GM19351 (cell line): Measurements from ENCODE around the gene DNAI4.
"Not testable (repeated sequence)": the region's sequence is repeated elsewhere in the genome, so short reads cannot be mapped to it uniquely, and the experiment has no call there.

Source experiments
- ATAC-seq: cut with Tn5 transposase; IDR thresholded peaks from one replicate; pipeline ENCODE4 v1.9.1; 2021; ENCODE audit warnings: mild to moderate bottlenecking, moderate library complexity; ENCODE audit not compliant: unreplicated experiment

The DNAI4 gene

DNA sequence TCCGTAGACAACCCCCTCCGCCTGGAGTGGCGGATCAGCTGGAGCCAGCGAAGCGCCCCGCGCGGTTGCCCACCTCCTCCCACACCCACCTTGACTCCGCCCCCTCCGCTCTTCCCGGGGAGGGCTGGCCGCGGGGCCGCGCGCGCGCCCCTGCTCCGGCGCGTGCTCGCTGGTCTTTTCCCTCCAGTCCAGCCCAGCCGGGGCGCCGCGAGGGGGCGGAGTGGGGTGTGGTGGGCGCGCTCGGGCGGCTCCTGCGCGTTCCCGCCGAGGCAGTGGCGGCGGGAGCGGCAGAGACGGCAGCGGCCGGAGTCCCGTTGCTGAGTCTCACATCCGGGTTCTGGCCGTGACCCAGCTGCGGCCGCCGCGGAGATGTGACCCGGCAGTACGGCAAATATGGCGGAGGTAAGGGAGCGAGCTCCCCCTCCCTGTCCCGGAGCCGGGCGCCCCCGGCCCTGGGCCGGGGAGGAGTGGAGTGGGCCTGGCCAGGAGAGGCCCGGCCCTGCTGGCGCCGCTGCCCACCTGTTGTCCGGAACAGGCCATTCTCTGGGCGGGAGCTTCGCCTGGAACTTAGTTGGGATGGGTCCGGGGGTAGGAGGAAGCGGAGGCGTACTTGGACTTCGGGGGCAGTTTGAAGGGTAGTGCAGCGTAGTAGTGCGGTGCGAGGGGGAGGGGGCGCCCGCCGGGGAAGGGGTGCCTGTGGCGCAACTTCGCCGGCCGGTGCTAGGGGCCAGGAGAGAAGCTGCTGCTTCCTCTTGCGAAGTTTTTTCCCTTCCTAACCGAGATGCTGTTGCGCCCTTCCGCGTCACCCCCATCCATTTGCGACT, 5.6 kb upstream of the DNAI4 start:
- ATAC-seq, result peak; percentile 64

DNA sequence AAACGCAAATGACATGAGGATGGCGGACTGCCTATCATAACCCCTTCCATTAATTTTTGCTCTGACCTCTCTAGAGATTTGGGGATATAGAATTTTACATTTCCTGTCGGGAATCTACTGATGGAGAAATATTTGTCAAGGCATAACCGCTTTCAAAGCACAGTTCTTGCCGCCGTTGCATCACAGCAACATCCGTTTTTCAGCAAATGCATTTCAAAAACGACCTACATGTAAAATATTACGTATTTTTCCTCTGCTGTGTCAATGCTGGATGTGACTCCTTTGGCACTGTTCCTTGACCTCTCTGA, 5.0 kb upstream of the DNAI4 start:
- ATAC-seq, result no peak

DNA sequence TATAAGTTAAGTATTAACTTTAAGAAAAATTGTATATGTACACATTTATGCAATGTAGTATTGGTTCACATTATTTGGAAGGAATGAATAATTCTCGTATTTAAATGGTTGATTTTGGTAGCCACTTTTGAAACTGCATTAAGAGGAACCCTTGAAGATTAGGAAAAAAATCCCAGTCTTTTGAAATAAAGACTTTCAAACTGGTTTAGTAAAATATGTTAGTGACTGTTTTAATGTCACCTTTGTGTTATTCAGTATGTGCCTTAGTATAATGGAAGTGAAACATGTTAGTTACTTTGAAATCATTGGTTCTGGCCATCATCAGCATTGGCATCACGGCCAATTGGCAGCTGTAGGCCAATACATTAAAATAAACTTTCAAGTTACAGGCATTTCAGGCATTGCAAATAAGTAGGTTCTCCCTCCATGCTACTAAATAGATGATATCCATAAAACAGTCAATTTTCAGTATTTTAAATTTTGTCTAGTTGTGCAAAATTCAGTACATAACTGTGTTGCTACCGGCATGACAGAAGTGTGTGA, 4.6 kb upstream of the DNAI4 start:
- no peak for ATAC-seq

DNA sequence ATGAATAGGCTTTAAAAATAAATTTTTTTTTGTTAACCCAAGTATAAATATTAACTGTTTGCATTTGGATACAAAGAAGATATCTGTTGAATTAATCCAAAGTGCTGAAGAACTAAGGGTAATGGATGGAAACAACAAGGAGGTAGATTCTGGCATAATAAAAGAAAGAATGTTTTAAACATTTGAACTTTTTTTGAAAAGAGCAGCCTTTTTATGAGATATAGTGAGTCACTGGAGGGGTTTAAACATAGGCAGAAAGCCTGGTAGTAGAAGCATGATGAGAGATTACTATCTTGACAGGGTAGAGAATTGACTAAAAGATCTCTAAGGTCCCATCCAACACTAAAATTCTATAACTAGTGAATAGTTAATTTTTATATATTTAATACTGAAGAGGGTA, 2.9 kb upstream of the DNAI4 start:
- no peak for ATAC-seq

DNA sequence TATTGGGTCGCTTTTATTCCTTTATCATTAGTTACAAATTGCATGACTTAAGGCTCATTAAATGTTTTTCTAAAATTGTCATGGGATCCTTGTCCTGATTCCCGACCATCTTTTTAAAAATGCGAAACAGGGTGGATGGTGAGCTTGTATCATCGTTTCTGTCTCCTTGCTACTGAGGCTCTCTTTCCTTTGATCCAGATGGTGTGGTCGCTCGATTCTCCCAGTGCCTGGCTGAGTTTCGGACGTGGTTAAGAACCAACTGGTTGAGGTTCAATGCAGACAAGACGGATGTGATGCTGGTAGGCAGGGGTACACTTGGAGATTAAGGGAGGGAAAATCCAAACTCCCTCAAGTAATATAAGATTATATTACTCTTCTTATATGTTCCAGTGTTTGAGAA, 1.3 kb upstream of the DNAI4 start:
- ATAC-seq, result no peak

DNA sequence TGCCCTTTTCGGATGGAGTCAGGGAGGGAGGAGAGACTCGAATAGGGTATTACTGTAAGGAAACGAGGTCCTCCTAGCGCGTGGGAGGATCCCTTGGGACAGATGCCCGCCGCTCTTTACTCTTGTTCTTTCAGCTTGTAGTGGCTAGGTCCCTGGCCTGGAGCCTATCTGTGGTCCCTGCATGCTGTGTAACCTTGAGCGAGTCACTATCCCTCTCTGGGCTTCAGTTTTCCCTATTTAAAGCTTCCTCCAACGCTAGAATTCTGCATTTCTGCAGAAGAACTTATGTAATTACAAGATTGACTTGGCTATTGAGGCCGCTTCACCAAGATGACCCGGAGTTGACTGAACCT, 878 bp upstream of the DNAI4 start:
- peak; percentile 1 for ATAC-seq

DNA sequence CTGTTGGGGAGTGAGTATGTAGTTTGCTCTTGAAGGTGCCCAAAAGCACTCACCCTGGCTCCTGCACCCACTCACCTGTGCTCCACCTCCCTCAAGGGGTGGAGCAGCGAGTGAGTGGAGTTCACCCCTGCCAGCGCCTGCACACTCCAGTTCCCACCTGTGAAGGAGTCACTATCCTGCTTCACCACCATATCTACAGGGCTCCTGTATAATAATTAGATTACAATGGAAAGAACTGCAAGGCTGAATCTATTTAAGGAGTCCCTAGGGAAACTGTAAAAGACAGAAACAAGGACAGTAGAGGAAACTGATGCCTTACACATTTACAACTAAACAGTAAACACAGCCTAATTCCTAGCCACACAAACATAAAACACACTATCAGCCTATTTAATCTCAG, 4.1 kb downstream of the DNAI4 start:
- ATAC-seq, result no peak

DNA sequence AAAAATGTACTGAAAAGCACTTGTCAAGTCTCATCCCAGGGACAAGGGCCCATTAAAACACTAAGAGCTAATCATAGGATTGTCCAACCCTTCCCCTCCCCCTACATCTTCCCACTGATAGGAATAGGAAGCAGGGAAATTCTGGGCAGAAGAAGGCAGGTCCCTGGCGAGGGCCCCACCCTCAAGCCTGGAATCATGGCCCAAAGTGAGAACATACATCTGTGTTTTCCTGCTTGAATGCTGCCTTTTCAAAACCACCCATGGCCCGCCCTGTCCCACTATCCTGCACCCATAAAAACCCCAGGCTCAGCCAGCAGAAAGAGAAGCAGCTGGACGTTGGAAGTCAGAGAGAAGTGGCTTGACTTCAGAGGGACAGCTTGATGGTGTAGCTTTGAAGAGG, 4.8 kb downstream of the DNAI4 start:
- ATAC-seq, result no peak

DNA sequence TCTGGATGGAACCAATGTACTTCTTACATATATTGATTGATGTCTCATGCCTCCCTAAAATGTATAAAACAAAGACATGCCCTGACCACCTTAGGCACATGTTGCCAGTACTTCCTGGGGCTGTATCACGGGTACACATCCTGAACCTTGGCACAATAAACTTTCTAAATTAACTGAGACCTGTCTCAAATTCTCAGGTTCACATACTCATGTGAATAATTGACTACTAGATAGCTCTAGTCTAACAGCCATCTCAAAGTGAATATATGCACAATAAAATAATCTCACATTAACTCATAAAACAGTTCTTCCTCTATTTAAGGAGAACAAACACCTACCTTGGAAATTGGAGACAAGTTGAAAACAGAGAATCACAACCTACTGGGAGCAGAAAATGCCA, 5.6 kb downstream of the DNAI4 start:
- no peak for ATAC-seq

DNA sequence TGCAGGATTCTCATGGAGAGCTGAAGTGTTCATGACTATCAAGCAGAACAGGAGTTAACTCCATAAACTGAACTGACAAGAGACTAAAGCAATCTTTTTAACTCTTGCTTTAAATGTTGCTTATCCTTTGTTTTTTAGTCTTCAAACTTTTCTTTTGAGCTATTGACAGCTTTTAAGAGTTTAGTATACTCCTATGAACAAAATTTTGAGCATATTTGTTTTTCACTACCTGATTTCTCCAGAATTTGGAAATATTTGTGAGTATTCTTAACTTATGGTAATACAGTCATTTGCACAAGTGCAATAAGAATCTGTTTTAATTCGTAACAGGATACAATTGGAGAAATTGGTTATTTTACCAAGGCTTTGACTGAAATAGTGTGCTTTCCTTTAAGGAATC, 7.2 kb downstream of the DNAI4 start:
- no peak for ATAC-seq

DNA sequence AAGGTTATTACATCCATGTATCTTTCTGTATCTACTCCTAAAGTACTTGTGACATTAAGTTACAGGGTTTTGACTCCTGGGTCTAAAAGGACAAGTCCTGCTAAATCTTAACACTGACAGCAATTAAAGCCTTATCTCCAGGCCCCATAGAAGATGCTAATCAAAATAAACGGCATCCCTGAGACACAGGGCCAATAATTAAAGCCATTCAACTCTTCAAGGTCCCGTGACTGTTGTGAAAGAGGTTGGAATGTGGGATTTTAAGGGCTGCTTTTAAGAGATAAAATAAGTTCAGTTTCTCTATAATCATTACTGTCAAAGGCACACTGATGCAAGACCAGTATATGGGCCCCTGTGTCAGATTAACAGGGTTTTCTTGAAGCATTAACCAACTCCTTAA, 8.3 kb downstream of the DNAI4 start:
- ATAC-seq, result no peak

DNA sequence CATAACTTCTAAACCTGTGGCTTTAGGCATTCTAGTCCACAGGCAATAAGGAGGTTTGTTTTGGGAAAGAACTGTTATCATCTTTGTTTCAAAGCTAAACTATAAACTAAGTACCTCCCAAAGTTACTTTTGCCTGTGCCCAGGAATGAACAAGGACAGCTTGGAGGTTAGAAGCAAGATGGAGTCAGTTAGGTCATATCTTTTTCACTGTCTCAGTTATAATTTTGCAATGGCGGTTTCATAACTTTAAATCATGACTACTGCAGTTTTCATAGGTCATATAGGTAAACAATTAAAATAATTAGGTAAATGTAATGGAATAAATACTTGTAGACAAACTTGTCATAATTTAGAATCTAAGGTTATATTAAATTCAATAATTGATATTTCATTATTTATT, 9.5 kb downstream of the DNAI4 start:
- ATAC-seq, result not testable (repeated sequence)

DNA sequence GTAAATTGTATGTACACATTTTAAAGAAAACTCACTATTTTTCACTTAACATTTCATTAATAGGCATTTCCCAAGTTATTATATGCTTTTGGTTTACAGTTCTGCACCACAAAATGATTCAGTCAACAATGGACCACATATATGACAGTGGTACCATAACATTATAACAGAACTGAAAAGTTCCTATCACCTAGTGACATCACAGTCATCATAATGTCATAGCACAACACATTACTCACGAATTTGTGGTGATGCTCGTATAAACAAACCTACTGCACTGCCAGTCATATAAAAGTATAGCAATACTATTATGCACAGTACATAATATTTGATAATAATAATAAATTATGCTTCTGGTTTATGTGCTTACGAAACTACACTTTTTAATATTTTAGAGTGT, 30.9 kb downstream of the DNAI4 start:
- ATAC-seq, result no peak

DNA sequence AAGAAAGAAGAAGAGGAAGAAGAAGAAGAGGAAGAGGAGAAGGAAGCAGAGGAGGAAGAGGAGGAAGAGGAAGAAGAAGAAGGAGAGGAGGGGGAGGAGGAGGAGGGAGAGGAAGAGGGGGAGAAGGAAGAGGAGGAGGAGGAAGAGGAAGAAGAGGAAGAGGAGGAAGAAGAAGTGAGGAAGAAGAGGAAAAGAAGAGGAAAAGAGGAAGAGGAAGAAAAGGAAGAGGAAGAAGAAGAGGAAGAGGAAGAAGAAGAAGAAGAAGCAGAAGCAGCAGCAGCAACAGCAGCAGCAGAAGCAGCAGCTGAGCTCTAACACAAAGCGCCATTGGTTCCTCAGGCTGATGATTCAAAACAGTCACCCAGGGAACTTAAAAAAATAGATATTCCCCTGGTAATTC, 34.0 kb downstream of the DNAI4 start:
- no peak for ATAC-seq

DNA sequence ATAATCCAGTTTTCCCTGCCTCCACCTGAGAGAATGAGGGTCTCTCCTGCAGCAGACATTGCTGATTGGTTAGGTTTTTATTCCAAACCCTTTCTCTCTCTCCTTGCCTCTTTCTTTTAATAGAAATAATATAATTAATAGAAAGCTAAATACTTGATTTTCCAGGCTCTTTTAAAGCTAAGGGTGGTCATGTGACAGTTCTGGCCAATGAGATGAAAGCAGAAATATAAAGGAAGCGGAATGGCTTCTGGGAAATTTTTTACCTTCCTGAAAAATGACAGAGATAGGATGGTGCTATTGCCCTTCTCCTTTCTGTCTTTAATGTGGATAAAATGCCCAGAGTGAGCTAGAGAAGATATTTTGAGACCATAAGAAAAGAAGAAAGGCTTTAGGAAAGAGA, 35.6 kb downstream of the DNAI4 start:
- ATAC-seq, result no peak

DNA sequence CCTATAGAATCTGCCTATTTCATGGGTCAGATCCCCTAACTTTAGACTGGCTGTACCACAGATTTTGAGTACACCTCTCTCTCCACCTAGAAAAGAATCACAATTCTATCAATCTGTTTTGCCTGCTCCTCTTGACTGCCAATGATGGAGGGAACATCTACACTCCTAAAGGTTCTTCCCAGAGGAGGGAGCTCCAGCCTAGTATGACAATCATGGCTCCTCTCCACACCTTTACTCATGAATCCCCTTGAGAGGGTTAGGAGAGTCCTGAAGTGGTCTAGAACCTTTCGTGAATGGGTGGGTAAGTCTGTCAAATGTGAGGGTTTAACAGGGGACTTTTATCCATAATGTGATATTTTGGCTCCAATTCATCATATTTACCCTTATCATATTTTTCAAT, 48.0 kb downstream of the DNAI4 start:
- ATAC-seq, result no peak

DNA sequence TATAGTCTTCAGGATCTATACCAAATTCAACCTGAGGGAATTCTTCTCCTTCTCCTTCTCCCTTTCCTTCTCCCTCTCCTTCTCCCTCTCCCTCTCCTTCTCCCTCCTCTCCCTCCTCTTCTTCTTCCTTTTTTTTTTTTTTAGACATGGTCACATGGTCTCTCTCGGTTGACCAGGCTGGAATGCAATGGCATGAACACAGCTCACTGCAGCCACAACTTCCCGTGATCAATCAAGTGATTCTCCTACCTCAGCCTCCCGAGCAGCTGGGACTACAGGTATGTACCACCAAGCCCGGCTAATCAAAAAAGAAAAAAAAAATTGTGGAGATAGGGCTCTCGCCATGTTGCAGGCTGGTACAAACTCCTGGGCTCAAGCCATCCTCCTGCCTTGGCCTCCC, 51.5 kb downstream of the DNAI4 start:
- no peak for ATAC-seq

DNA sequence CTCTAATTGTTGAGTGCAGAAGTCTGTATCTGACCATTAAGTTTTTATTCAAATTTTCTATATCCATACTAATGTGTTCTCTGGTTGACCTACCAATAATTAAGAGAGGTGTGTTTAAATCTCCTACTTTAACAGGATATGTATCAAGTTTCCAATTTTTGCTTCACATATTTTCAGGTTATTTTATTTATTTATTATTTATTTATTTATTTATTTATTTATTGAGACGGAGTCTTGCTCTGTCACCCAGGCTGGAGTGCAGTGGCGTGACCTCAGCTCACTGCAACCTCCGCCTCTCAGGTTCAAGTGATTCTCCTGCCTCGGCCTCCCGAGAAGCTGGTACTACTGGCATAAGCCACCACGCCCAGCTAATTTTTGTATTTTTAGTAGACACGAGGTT, 52.6 kb downstream of the DNAI4 start:
- not testable (repeated sequence) for ATAC-seq

DNA sequence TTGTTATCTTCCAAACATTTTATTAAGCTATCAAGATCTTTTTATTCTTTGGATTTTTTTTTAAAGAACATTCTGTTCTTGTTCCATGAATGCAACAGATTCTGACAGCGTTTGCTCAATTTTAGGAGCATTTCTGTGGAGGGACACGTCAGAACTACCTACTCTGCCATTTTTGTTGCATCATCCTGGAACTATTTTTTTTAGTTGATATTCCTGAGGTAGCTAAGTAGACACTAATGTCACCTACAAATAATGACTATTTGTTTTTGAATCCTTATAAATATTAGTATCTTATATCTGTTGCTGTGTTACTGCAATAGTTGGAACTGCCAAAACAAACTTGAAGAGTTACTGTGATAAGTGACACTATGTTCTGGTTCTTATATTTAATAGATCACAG, 57.2 kb downstream of the DNAI4 start:
- ATAC-seq, result no peak

DNA sequence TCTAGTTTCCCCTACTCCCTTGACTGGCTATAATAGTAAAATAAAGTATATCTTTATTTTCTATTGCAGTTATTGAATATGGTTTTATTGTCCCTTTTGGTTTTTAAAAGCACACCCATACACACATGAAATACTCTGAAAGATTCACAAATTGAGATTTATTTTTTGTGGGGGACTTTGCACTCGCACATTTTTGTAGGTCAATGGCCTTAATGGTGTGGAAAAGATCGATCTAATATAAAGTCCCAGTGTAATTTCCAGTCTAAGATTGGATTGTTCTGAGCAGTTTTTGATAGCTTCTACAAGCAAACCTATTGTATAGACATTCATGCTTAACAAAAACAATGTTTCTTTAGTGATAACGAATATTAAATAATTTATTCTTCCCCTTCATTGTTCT, 64.1 kb downstream of the DNAI4 start:
- ATAC-seq, result no peak

DNA sequence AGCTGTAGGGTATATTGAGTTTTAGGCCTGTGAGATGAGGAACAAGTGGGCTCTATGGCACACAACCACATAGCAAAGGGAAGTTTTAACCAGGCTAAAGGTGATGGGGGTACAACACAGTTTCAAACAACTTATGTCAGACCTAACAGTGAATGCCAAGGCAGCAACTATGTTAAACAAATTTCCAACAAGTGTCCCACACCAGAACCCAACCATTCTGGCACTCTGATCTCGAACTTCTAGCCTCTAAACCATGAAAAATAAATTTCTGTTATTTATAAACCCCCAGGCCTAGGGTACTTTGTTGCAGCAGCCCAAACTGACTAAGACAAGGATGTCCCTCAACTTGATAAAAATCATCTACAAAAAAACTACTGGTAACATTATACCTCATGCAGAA, 71.3 kb downstream of the DNAI4 start:
- no peak for ATAC-seq

DNA sequence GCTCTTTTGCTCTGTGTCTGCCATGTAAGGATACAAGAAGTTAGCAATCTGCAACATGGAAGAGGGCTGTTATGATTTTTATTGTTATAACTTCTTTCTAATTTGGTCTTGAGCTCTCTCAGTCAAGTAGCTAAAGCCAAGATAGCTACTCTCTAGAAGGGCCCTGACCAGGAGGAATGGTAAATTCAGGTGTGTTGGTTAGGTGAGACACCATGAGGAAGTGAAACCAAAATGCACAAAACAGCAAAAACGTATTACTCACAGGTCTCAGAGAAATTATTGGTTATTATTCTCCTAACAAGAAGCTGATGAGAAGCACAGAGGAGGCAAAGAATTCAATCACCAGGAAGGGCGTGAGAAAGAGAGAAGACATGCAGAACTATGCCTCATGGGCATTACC, 71.8 kb downstream of the DNAI4 start:
- ATAC-seq, result peak; percentile 90

DNA sequence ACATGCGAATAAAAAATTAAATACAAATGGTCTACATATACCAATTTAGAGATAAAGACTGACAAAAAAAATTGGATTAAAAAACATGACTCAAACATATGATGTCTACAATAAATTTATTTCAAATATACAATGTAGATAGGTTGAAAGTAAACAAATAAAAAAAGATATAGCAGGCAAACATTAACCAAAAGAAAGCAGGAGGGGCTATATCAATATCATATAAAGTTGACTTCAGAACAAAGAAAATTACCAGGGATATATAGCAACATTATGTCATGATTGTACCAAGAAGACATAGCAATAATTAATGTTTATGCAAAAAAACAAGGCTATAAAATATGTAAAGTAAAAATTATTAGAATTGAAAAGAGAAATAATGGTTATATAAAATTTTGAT, 73.7 kb downstream of the DNAI4 start:
- no peak for ATAC-seq
